GM19468 (cell line): ENCODE measurements around the gene SLC22A25.
"Not testable (repeated sequence)": the region's sequence is repeated elsewhere in the genome, so short reads cannot be mapped to it uniquely, and the experiment has no call there.

Source experiments
- ATAC-seq: cut with Tn5 transposase; IDR thresholded peaks from one replicate; pipeline ENCODE4 v1.9.1; 2021; ENCODE audit warnings: mild to moderate bottlenecking, moderate library complexity, moderate number of reproducible peaks; ENCODE audit not compliant: unreplicated experiment; ENCODE audit errors: extremely low read depth

The SLC22A25 gene

DNA sequence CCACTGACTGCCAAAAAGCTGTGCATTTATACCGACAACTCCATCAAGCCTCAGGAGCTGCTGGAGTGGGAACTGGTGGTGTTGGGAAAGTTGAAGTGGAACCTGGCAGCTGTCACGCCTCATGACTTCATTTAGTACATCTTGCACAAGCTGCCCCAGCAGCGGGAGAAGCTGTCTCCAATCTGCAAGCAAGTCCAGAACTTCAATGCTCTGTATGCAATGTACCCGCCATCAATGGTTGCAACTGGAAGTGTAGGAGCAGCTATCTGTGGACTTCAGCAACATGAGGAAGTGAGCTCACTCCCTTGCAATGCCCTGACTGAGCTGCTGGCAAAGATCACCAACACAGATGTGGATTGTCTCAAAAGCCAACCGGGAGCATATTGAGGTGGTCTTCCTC lies at the start of gene SLC22A25:
TSS of gene SLC22A25 (minus strand) at position 67 of the 400 bp plus-strand sequence. CDS start 13,947 bp downstream, outside the sequence.
- no peak for ATAC-seq

DNA sequence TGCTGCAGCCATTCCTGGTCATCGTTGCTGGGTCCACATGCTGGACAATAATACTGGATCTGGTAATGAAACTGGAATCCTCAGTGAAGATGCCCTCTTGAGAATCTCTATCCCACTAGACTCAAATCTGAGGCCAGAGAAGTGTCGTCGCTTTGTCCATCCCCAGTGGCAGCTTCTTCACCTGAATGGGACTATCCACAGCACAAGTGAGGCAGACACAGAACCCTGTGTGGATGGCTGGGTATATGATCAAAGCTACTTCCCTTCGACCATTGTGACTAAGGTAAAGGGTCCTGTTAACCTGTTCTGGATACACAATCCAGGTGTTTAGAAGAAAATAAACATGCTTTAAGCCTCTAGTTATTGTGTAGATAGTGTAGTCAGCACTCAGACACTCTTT lies 46.9 kb upstream of the SLC22A25 start:
- ATAC-seq = no peak

DNA sequence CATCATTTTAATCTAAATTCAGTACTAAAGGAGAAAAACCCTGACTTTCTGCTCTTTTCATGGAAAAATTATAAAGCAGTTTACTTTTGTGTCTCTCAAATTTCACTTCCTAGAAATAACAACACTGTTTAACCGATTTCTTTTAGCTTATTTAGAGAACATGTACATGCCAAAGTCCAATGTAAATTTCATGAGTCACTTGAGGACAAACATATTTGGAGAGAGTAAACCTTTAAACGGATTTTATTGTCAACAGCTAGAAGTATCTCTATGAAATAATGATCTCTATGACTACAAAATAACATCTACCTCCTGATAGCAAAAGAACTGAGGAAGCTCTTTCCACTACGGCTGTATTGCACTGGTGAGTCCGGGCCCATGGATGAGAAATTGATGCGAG lies 46.3 kb upstream of the SLC22A25 start:
- no peak for ATAC-seq

DNA sequence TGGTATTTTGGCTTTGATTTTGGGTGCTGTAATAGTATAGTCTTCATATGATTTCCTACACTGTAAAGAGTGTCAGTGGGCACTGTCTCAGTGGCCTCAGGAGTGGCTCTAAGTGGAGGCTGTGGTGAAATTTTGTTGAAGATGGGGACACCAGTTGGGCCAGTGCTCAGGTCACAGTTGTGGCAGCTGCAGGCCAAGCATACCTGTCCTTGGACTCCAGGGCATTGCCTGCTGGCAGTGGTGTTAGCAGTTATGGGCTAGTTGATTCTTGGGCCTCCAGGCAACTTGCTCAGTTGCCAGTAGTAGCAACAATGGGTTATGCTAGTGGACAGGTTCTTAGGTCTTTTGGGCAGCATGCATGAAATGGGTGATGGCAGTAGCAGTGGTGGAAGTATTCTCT lies 39.2 kb upstream of the SLC22A25 start:
- ATAC-seq = no peak

DNA sequence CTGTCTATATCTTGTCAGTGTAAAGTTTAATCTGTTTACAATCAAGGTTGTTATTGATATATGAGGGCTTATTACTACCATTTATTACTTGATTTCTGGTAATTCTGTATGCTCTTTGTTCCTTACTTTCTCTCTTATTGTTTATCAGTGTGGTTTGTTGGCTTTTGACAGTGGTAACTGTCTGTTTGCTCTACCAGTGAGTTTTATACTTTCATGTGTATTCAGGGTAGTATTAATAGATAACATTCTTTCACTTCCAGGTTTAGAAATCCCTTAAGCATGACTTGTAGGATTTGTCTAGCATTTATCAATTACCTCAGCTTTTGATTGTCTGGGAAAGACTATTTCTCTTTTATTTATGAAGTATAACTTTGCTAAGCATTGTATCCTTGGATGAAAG lies 37.5 kb upstream of the SLC22A25 start:
- ATAC-seq = no peak

DNA sequence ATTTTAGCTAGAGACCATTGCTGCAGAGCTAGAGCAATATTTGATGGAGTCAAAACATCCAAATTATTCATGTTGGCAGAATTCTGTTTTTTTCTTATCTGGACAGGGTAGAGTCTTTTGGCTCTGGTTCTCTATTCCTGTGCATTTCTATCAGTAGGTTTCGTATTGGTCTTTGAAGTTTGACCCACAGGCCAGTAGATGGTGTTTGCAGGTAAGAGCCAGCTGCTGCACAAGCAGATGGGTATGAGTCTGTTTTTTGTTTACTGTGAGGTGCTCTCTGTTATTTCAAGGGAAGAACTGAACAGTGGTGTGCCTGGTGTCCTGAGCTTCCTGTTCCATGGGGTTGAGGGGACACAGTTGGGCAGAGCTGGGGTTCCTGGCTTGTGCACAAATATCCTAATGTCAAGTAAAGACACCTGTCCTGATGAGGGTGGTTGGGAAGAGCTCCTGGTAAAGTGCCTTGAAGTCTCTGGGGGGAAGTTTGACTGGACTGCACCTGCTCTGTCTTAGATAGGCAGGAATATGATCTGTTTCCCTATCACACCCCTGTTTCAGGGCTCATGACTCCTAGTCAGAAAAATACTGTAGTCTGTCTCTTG lies 34.0 kb upstream of the SLC22A25 start:
- ATAC-seq = no peak

DNA sequence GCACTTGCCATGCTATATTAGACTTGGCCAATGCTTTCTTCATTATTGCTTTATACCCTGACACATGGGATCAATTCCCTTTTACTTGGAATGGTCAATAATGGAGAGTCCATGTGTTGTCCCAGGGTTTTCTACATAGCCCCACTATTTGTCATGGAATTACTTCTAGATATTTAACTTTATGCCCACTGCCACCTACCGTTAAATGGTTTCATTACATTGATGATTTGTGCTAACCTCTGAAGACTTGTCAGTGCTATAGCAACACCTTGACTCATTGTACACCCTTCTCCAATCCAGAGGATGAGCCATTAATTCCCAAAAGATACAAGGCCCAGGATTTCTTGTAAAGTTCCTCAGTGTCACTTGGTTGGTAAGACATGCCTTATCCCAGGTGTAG lies 31.4 kb upstream of the SLC22A25 start:
- ATAC-seq = no peak

DNA sequence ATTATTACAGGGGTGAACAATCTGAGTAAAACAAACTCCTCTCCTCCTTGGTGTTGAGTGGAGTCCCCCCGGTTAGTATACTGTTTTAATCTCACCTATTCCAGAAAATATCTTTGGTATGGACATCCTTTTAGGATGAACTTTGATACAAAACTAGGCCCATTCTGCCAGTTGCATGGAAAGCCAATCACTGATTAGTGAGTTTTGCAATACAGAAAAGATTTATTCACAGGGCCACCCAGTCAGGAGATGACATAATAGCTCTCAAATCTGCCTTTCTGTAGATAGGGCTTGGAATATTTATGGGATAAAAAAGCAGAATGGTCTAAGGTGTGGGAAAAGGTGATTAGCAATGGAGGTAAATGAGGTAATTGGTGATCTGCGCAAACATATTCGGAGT lies 30.3 kb upstream of the SLC22A25 start:
- no peak for ATAC-seq

DNA sequence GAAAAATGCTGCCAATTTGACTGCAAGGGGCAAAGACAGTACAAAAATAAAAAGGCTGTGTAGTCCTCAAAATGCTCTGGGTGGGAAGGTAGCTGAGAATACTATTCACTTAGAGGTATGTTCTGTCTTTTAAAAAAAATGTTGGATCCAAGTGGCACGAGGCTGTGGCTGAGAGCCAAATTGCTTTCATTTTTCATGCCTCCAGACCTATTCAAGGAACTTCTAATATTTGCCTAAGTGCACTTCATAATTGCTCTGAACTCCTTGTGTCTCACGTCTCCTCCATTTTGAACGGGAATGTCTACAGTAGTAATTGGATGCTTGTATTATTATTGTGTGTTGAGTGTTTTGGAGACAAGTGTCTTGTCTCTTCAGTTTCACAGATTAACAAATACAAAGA lies 19.1 kb upstream of the SLC22A25 start:
- ATAC-seq = no peak

DNA sequence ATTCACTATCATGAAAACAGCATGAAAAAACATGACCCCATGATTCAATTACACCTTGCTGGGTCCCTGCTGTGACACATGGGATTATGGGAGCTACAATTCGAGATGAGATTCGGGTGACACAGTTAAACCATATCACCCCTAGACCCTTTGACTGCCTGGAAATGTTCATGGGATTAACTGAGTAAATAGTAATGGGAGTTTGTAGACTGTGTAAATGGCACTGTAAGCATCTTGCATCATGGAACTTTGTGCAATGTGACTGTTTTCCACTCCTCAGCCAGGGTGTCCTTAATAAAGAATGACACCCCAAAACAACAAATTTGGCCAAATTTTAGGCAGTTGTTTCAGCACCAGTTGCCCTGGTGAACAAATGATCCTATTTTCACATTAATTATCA lies 7.9 kb upstream of the SLC22A25 start:
- no peak for ATAC-seq

DNA sequence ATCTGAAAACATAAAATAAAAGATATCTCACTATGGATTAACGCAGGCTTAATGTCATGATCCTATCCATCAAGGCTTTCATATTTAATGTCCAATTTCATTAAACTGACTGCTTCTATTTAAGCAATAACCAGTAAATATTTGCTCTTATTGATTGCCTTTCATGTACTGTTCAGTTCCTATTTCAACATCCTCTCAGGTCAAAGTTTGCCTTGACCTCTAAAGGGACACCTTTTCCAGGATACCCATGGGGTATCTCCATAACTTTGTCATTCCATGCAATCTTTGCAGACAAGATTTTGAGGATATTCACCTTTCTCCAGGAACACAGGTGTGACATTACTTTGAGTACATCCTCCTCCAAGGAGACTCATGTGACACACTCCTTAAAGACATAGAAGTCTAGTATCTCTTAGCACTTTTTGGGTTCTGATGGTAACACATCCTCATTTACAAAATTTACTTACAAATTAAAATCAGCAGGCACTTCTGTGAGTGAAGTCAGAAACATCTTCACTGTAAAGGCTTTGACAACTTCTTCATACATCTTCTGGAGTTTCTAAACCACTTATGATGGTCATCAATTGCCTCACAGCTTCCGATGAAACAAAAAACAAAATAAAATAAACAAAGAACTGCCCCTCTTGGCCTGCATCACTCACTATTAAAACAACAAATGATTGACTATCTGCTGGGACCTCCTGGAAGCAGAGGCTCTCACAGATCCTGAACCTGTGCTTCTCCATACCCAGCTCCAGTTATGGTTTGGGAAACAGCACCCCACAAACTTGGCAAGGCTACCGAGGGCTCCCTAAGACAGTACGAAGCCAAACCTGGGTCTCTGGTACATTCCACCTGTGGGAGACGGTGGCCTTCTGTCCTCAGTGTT lies 7.0 kb upstream of the SLC22A25 start:
- no peak for ATAC-seq

DNA sequence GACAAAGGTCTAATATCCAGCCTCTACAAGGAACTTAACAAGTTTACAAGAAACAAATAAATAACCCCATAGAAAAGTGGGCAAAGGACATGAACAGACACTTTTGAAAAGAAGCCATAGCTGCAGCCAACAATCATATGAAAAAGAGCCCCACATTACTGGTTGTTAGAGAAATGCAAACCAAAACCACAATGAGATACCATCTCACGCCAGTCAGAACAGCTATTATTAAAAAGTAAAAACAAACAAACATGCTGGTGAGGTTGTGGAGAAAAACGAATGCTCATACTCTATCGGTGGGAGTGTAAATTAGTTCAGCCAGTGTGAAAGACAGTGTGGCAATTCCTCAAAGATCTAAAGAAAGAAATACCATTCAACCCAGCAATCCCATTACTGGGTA lies 5.6 kb upstream of the SLC22A25 start:
- no peak for ATAC-seq

DNA sequence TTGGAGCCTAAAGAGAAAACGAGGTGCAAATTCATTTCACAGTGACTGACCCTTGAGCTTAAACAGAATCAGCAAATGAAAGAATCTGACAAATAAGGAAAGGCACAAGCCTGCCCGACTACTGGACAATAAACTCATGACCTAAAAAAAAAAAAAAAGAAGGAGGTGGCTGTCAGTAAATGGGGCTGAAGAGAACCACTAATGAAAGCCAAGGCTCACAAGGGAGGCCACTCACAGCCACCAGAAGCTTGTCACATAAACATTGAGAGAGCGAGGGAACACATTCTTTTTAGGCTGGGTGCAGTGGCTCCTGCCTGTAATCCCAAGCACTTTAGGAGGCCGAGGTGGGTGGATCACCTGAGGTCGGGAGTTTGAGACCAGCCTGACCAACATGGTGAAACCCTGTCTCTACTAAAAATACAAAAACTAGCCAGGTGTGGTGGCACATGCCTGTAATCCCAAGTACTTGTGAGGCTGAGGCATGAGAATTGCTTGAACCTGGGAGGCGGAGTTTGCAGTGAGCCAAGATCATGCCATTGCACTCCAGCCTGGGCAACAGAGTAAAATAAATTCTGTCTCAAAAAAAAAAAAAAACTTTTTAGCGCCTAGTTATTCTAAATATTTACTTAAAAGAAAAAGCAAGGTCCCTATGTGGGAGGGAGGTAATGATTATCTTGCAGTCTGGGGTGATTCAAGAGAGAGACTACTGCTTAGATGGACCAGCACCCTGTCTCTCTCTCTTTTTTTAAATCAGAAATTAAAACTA lies 4.0 kb upstream of the SLC22A25 start:
- not testable (repeated sequence) for ATAC-seq

DNA sequence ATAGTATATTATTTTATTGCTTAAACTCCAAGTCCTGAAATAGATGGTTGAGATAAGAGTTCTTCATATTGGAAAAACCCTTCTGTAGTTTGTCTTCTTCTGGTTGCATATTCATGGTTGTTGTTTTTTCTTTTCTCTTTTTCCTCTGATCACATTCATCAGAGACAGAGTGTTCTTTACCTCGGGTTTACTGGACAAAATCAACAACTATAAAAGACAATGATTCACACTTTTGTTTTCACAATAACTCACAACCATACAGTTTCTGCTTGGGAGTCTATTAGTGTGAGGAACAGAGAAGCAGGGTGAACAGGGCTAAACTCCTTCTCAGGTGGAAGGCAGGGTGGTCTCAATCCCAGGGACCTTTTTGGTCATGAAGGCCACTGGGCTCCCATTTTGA lies 2.6 kb upstream of the SLC22A25 start:
- ATAC-seq = no peak

DNA sequence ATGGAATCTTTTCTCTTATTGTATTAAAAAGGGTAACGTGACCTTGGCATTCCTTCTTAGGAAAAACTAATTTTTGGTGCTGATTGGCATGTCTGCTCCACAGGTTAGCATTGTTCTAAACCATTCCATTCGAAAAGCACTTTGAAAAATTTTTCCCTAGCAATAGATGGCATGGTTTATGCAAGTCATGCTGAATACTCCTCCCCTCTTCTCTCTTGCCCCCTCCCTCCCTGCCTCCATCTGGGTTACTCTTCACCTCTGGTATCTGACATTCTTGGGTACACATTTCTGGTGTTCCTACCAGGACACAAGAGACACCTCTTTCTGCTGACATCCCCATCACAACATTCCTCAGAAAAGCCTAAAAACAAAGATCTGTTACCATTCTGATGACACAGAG lies 1.5 kb upstream of the SLC22A25 start:
- ATAC-seq = no peak

DNA sequence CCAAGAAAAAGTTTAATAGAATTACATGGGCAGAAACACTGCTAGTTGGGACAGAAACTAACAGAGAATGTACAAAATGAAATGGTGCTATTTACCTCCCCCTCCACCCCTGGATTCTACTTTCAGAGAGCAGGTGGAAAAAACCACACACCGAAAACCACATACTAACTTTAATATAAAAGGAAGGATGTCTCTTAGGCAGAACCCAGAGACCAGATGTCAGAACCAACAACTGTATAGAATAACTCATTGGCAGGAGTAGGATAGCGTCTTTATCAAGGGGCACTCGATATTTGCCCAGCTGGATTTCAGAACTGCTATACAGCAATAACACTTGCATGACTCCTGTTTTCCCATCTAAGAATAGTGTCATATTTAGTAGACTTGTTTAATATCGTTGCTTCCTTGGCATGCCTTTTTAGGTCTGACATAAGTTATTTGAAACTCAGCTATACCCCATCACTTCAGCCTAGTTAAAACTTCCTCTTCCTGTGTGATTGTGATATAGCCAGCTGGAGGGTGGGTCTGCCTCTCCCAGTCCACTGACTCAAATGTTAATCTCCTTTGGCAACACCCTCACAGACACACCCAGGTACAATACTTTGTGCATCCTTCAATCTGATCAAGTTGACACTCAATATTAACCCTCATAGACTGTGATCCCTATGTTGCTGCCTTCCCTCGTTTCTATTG lies 1.2 kb downstream of the SLC22A25 start:
- no peak for ATAC-seq

DNA sequence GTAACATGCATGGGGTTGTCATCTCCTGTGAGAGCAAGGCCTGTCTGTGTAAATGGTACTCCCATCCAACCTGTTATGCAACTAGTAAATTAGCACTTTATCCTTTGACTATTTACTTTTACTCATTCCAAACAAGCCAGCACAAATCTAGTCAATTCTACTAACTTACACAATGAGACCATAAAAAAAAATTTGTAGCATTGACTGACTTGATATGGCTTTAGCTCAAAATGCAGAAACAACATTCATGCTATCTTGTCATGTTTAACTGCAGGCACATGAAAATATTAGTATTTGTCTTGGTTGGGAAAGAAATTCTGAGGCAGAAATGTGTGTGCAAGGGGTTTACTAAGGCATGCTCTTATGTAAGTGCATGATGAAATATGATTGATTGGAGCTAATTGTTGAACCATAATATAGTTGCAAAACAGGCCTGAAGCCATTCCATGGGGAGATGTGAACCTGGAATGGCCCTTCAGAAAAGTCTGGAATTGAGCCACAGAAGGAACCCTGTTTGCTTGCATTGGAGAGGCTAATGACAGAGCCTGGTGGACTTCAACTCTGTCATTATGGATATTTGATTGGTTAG lies 2.5 kb downstream of the SLC22A25 start:
- no peak for ATAC-seq

DNA sequence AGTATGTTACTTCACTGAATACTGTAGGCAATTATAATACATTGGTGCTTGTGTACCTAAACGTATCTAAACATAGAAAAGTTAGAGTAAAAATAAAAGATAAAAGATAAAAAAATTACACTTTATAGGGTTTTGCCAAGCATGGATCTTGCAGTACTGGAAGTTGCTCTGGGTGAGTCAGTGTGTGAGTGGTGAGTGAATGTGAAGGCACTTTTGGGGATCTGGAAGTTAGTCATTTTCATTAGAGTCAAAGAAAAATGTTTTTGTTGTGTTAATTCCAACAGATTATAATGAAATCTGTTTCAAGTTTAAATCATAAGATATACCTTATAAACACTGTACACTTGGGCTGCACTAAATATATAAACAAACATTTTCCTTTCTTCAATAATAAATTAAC lies 3.3 kb downstream of the SLC22A25 start:
- ATAC-seq = no peak

DNA sequence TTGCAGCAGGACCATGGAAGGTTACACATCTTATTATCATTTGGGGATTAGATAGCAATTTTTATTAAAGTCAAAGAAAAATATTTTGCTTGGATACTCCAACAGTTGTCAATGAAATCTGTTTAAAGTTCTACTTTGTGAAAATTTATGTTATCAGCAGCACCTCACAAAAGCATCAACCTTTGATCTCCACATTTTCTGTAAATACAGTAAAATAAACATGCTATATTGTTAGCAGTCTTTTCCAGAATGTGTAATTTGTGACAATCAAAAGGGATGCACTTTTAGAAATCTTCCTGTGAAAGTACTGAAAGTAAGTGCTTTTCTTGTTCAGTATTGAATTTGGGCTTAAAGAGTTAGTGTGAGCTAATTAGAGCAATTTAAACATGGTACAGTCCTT lies 4.1 kb downstream of the SLC22A25 start:
- ATAC-seq = no peak

DNA sequence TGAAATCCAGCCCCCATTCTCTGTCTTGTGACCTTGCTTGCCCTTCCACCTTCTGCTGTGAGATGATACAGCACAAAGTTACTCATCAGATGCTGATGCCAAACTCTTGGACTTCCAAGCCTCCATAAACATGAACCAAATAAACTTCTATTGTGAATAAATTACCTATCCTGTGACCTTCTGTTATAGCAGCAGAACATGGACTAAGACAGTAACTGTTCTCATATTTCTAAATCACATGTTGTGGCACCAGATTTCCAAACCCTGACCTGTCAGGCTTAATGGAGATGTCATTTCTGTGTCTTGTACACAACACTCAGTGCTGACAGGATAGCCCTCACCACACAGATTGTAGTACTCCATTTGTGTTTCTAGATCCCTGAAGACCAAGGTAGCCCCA lies 6.0 kb downstream of the SLC22A25 start:
- no peak for ATAC-seq
